Measurements from ENCODE around the gene RIN2.
A peak's percentile ranks its signal among the peaks of the same experiment; 100 is the strongest.

The RIN2 gene

GRCh38 chr20:19784511-19785172, 26.6 kb downstream of the RIN2 start:
- ChIA-PET CTCF (interaction anchor here (0.8 to 3.1 kb wide), 14 partner anchors 8 to 267 kb away, joined by 3 to 25 read pairs (median 4); partner anchors contain the start of genes CFAP61 and CRNKL1), POLR2A (no interaction called here)
- peak; percentile 60 for DNase-seq (ENCODE audit: extremely low spot score)
- peak; percentile 48 for TF ChIP-seq CTCF (IDR thresholded peaks at IDR 0.05; ENCODE audit: control extremely low read depth, extremely low read depth, low read depth, missing control alignments)

GRCh38 chr20:19785173-19785982, 27.3 kb downstream of the RIN2 start:
- no peak for TF ChIP-seq CTCF (IDR thresholded peaks at IDR 0.05; ENCODE audit: control extremely low read depth, extremely low read depth, low read depth, missing control alignments)
- ChIA-PET POLR2A (no interaction called here), CTCF (interaction anchor here (0.8 to 3.1 kb wide), 11 partner anchors 8 to 266 kb away, joined by 3 to 25 read pairs (median 4); partner anchors contain the start of genes CFAP61 and CRNKL1)
- no peak for DNase-seq (ENCODE audit: extremely low spot score)

- CTCF ChIA-PET = interaction anchor here (1.0 to 3.1 kb wide), 8 partner anchors 10 to 212 kb away, joined by 3 to 25 read pairs (median 4); no protein-coding TSS in a partner anchor
- POLR2A ChIA-PET = no interaction called here
- DNase-seq (ENCODE audit: extremely low spot score) = no peak
- no peak for TF ChIP-seq CTCF (IDR thresholded peaks at IDR 0.05; ENCODE audit: control extremely low read depth, extremely low read depth, low read depth, missing control alignments)
These were observed 27.9 kb downstream of the RIN2 start for GRCh38 chr20:19785983-19786285.

GRCh38 chr20:19786311-19786710, 28.3 kb downstream of the RIN2 start:
- DNase-seq (ENCODE audit: extremely low spot score) = no peak
- ChIA-PET POLR2A (no interaction called here), CTCF (interaction anchor here (1.1 to 3.1 kb wide), 4 partner anchors 18 to 217 kb away, joined by 3 to 25 read pairs (median 4); no protein-coding TSS in a partner anchor)
- TF ChIP-seq CTCF (IDR thresholded peaks at IDR 0.05; ENCODE audit: control extremely low read depth, extremely low read depth, low read depth, missing control alignments) = no peak

- ChIA-PET POLR2A (no interaction called here), CTCF (interaction anchor here (1.1 to 3.1 kb wide), 3 partner anchors 17 to 216 kb away, joined by 3 to 25 read pairs (median 4); no protein-coding TSS in a partner anchor)
- DNase-seq (ENCODE audit: extremely low spot score) = no peak
These were observed 29.3 kb downstream of the RIN2 start for GRCh38 chr20:19787366-19787765.

More at GRCh38 chr20:19787366-19787765, 29.3 kb downstream of the RIN2 start:
- no peak for TF ChIP-seq CTCF (IDR thresholded peaks at IDR 0.05; ENCODE audit: control extremely low read depth, extremely low read depth, low read depth, missing control alignments)

Measured in GM10248 (cell line).